Right cardiac atrium (tissue), 5 donors: Measurements from ENCODE around the gene UNC5C. TPM values are rescaled to one million over a fixed set of nuclear protein-coding genes. Genes with fewer than 3 reads are reported as not detected.

Experiments used
- ATAC-seq, 2 donors: fragments of 200-7000 bp; cut with Tn5 transposase; one replicate each; pipeline versions ENCODE4 v1.8.0 to v1.9.1; 2020; ENCODE audit warnings: moderate library complexity in 2 of 2, mild to moderate bottlenecking in 1 of 2
- DNase-seq, 3 donors: peaks; one replicate each; pipeline ENCODE4 v3.0.0-alpha.2; 2020
- H3K27ac ChIP-seq: one replicate; pipeline ENCODE4 v1.5.1; 2013; ENCODE audit warnings: mild to moderate bottlenecking, low read length, control low read depth, moderate library complexity
- H3K27me3 ChIP-seq: one replicate; pipeline ENCODE4 v1.6.1; 2013; ENCODE audit not compliant: control insufficient read depth, insufficient read depth
- H3K4me1 ChIP-seq: one replicate; pipeline ENCODE4 v1.6.1; 2013; ENCODE audit warnings: low read length; ENCODE audit not compliant: control insufficient read depth, insufficient read depth
- H3K4me3 ChIP-seq: one replicate; pipeline ENCODE4 v1.5.1; 2013; ENCODE audit warnings: low read length, control low read depth
- H3K9me3 ChIP-seq: one replicate; pipeline ENCODE4 v1.6.1; 2013; ENCODE audit warnings: low read length; ENCODE audit not compliant: control insufficient read depth
- WGBS: extraction: QIAGEN DNeasy Blood & Tissue Kit; methylation state at CpG from one replicate; pipeline ENCODE4 v1.1.7; 2013; 5-methylcytosine and 5-hydroxymethylcytosine counted together
- intact Hi-C, 4 donors: fragments of 100-400 bp; cut with DNase I; formaldehyde crosslinking; loops; one replicate each; pipeline versions ENCODE4 v1.11.0 to v1.14.0; 2022 to 2023
- polyA plus RNA-seq: library from polyadenylated mRNA; stranded (reverse); fragments of 200-250 nt; gene quantifications from one replicate; pipeline ENCODE4 v1.2.3, GENCODE V29; 2013
- total RNA-seq, 4 donors: library from RNA; stranded (reverse); fragmentation: NEBNext Ultra II Directional; extraction: Animal tissue kit (Norgen Biotek cat#: 25700); gene quantifications; one replicate each; pipeline ENCODE4 v1.2.1, GENCODE V29; 2021
- donor health status: healthy with polysubstance abuse.
- donor health status: DM: no; HTN: yes; CAD: no.
- donor health status: DM: no; HTN: no; CAD: no.
- donor health status: DM: no; HTN: yes; CAD: no; lungs with severe emphysema.
- donor health status: DM: yes; HTN: yes; CAD: no.

UNC5C gene
- total and polyA plus RNA-seq, 5 donors: 1.3 to 8.4 (median 5.8) TPM

- intact Hi-C loops: no loop called here
- 100% methylated on average over 1 of the region's 1 CpG for WGBS
- no peaks in the 10 kb centered on the region for H3K9me3 ChIP-seq
- DNase-seq (no peak), ATAC-seq (no peak)
- no peaks in the 10 kb centered on the region for H3K27me3 ChIP-seq
- H3K4me3 ChIP-seq: no peak overlapping the region
- no peak overlapping the region for H3K27ac ChIP-seq
- H3K4me1 ChIP-seq: peaks cover 1% of the 10 kb centered on the region
Measured at GRCh38 chr4:95288552-95288951, 260.2 kb downstream of the UNC5C start.

- ATAC-seq (no peak), DNase-seq (no peak)
- Histone ChIP-seq H3K4me3 (no peak overlapping the region), H3K4me1 (peaks cover 1% of the 10 kb centered on the region), H3K27ac (no peak overlapping the region), H3K9me3 (no peaks in the 10 kb centered on the region), H3K27me3 (no peaks in the 10 kb centered on the region)
- WGBS: 93% methylated on average over 2 of the region's 2 CpGs
- intact Hi-C loops: no loop called here
Measured at GRCh38 chr4:95285797-95286196, 263.0 kb downstream of the UNC5C start.

- H3K27ac ChIP-seq: no peak overlapping the region
- WGBS: 93% methylated on average over 1 of the region's 1 CpG
- no peak for ATAC-seq
- H3K4me1 ChIP-seq: peaks cover 3% of the 10 kb centered on the region
- intact Hi-C loops: no loop called here
- H3K4me3 ChIP-seq: no peak overlapping the region
- H3K9me3 ChIP-seq: no peaks in the 10 kb centered on the region
- no peak for DNase-seq
- H3K27me3 ChIP-seq: no peaks in the 10 kb centered on the region
Measured at GRCh38 chr4:95284655-95285054, 264.1 kb downstream of the UNC5C start.

GRCh38 chr4:95283320-95283719 is 265.5 kb downstream of the UNC5C start:
- Histone ChIP-seq H3K27ac (no peak overlapping the region), H3K4me3 (no peak overlapping the region), H3K27me3 (no peaks in the 10 kb centered on the region), H3K4me1 (peaks cover 3% of the 10 kb centered on the region), H3K9me3 (no peaks in the 10 kb centered on the region)
- 50% methylated on average over 10 of the region's 10 CpGs for WGBS
- ATAC-seq: no peak
- DNase-seq: no peak
- intact Hi-C loops: no loop called here

- no peaks in the 10 kb centered on the region for H3K4me1 ChIP-seq
- no peak overlapping the region for H3K4me3 ChIP-seq
- no peaks in the 10 kb centered on the region for H3K27me3 ChIP-seq
- H3K9me3 ChIP-seq: no peaks in the 10 kb centered on the region
- H3K27ac ChIP-seq: no peak overlapping the region
- DNase-seq (no peak), ATAC-seq (no peak)
- WGBS: 66% methylated on average over 3 of the region's 3 CpGs
- intact Hi-C loops: no loop called here
Measured at GRCh38 chr4:95272797-95273196, 276.0 kb downstream of the UNC5C start.

- no peak for DNase-seq
- Histone ChIP-seq H3K9me3 (no peaks in the 10 kb centered on the region), H3K27ac (no peak overlapping the region), H3K27me3 (no peaks in the 10 kb centered on the region), H3K4me1 (no peaks in the 10 kb centered on the region), H3K4me3 (no peak overlapping the region)
- intact Hi-C loops: no loop called here
- WGBS: 63% methylated on average over 3 of the region's 3 CpGs
- no peak for ATAC-seq
Measured at GRCh38 chr4:95272036-95272435, 276.7 kb downstream of the UNC5C start.

GRCh38 chr4:95268819-95269565 is 279.8 kb downstream of the UNC5C start:
- intact Hi-C loops: no loop called here
- Histone ChIP-seq H3K4me3 (no peak overlapping the region), H3K27me3 (no peaks in the 10 kb centered on the region), H3K4me1 (no peaks in the 10 kb centered on the region), H3K27ac (no peak overlapping the region), H3K9me3 (no peaks in the 10 kb centered on the region)
- ATAC-seq (peak in 1 of 2 donors; percentile 34), DNase-seq (peak in 2 of 3 donors; percentile 31 to 47)
- 62% methylated on average over 7 of the region's 7 CpGs for WGBS

GRCh38 chr4:95267081-95267480 is 281.7 kb downstream of the UNC5C start:
- intact Hi-C loops: no loop called here
- ATAC-seq (no peak), DNase-seq (no peak)
- no peaks in the 10 kb centered on the region for H3K9me3 ChIP-seq
- no peaks in the 10 kb centered on the region for H3K27me3 ChIP-seq
- H3K27ac ChIP-seq: no peak overlapping the region
- no peak overlapping the region for H3K4me3 ChIP-seq
- no peaks in the 10 kb centered on the region for H3K4me1 ChIP-seq

- ATAC-seq: peak; percentile 69 to 84
- H3K4me3 ChIP-seq: no peak overlapping the region
- H3K4me1 ChIP-seq: no peaks in the 10 kb centered on the region
- no peak for DNase-seq
- no peak overlapping the region for H3K27ac ChIP-seq
- intact Hi-C loops: no loop called here
- H3K27me3 ChIP-seq: no peaks in the 10 kb centered on the region
- 68% methylated on average over 5 of the region's 5 CpGs for WGBS
- no peaks in the 10 kb centered on the region for H3K9me3 ChIP-seq
Measured at GRCh38 chr4:95265814-95266740, 282.7 kb downstream of the UNC5C start.

- no peaks in the 10 kb centered on the region for H3K9me3 ChIP-seq
- 86% methylated on average over 2 of the region's 2 CpGs for WGBS
- no peak overlapping the region for H3K4me3 ChIP-seq
- intact Hi-C loops: no loop called here
- no peaks in the 10 kb centered on the region for H3K4me1 ChIP-seq
- no peak for DNase-seq
- H3K27me3 ChIP-seq: no peaks in the 10 kb centered on the region
- ATAC-seq: no peak
- no peak overlapping the region for H3K27ac ChIP-seq
Measured at GRCh38 chr4:95264843-95265242, 283.9 kb downstream of the UNC5C start.

GRCh38 chr4:95263960-95264359 is 284.8 kb downstream of the UNC5C start:
- Histone ChIP-seq H3K4me1 (no peaks in the 10 kb centered on the region), H3K27ac (no peak overlapping the region), H3K4me3 (no peak overlapping the region), H3K27me3 (no peaks in the 10 kb centered on the region), H3K9me3 (no peaks in the 10 kb centered on the region)
- DNase-seq: no peak
- intact Hi-C loops: no loop called here
- ATAC-seq: no peak
- 55% methylated on average over 1 of the region's 1 CpG for WGBS
